HG03108 (cell line): Measurements from ENCODE around the gene CALHM5.

Experiments
- ATAC-seq: cut with Tn5 transposase; IDR thresholded peaks from one replicate; pipeline ENCODE4 v1.9.1; 2021; ENCODE audit warnings: moderate library complexity; ENCODE audit not compliant: unreplicated experiment

CALHM5 gene

GRCh38 chr6:116507324-116507723, 4.1 kb upstream of the CALHM5 start:
- no peak for ATAC-seq

GRCh38 chr6:116508527-116508926, 2.9 kb upstream of the CALHM5 start:
- ATAC-seq: no peak

GRCh38 chr6:116512111-116512559, 696 bp downstream of the CALHM5 start:
- ATAC-seq: peak; percentile 76

- no peak for ATAC-seq
Observed at GRCh38 chr6:116512734-116513133, 1.3 kb downstream of the CALHM5 start.

DNA sequence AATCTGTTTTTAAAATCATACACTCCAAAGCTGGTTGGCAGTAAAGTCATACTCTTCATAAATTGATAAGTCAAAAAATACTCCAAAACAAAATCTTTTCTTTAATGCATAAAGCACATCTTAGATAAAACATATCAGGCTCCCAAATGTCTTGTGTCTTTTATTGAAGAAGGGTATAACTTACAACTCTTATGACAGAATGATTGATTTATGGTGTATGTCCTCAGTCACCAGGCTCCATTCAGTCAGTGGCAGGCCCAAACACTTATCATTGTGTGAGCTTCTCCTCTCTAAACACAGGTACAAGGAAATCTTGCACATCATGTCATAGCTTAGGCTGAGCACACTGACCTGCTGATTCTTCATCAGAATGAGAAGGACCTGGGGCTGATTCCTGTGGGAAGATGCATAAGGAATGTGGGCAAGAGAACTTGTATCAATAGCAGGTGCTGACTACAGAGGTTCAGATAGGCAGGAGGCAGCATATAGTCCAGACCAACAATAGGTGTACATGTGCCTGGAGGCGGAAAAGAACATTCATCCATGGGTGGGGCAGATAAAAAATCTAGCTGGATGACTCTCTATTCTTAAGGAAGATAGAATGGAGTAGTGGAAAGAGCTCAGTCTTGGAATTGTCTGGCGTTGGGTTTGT, 1.9 kb downstream of the CALHM5 start:
- ATAC-seq: no peak

DNA sequence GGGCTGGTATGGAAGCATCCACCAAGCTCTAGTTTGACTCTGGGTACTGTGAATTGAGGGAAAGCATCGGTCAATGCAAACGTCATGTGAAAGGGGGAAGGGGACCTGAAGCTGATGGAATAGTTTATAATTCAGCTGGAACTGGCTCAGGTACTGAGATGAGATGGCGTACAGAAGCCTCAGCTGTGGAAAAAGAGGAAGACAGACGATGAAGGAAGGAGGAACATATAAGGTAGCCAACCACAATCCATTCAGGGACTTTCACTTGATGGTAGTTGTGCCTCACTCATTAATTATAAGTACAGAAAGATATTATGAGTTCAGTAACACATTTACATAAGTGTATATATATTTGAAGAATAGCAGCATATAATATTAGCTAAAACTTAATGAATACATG, 2.7 kb downstream of the CALHM5 start:
- ATAC-seq: no peak

GRCh38 chr6:116515141-116515540, 3.7 kb downstream of the CALHM5 start:
- no peak for ATAC-seq

- no peak for ATAC-seq
Observed at GRCh38 chr6:116518621-116519368, 7.4 kb downstream of the CALHM5 start.

- ATAC-seq: no peak
Observed at GRCh38 chr6:116522896-116523295, 11.5 kb downstream of the CALHM5 start.

DNA sequence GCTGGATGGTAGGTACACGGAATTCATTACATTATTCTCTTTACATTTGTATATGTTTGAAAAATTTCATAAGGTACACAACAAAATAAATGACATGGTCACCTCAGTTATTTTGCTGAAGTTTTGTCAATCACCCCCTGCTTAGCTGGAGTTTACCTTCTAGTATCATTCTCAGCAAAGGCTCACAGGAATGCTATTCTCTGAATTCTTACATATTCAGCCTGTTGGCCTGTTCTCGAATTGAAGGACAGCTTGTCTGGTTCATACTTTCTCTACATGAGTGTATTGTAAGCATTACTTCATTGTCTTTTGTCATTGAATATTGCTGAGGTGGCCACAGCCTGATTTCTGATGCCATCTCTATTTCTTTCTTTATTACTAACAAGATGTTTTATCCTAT, 12.8 kb downstream of the CALHM5 start:
- ATAC-seq: no peak

DNA sequence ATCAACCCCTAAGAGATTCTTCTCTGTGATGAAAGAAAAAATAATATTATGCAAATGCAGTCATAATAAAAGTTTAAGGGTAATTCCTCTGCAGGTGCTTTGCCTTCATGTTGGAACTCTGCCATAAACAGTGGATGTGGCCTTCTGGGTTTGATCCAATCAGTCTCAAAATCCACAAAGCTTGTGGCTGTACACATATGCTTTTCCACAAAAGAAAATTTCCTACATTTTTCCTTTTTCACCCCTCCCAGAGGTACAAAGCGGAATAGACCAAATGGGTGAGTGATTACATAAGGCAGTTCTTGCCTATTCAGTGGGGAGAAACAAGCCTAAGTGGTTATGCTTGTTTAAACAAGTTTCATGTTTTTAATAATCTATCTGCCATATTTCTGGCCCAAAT, 16.7 kb downstream of the CALHM5 start:
- no peak for ATAC-seq

- ATAC-seq: no peak
Observed at GRCh38 chr6:116528780-116529179, 17.3 kb downstream of the CALHM5 start.

GRCh38 chr6:116529466-116530290, 18.2 kb downstream of the CALHM5 start:
- ATAC-seq: no peak

DNA sequence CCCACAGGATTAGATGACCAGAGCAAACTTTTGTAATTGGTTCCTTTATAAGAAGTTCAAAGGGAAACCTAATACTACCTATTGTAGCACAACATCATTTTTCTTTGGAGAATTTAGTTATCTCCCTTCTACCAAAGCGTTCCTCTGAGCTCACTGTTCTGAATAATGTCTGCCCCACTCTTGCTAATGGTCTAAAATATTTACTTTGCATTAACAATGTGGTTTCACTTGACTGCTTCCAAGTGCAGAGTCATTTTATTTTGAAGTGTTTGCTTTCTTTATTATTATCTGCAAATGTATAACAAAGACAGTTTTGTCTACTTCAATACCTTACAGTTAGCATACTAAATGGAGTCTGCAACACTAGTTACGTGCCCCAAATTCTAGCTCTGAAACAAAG, 19.0 kb downstream of the CALHM5 start:
- no peak for ATAC-seq

- peak; percentile 70 for ATAC-seq
Observed at GRCh38 chr6:116531675-116532570, 20.5 kb downstream of the CALHM5 start.

DNA sequence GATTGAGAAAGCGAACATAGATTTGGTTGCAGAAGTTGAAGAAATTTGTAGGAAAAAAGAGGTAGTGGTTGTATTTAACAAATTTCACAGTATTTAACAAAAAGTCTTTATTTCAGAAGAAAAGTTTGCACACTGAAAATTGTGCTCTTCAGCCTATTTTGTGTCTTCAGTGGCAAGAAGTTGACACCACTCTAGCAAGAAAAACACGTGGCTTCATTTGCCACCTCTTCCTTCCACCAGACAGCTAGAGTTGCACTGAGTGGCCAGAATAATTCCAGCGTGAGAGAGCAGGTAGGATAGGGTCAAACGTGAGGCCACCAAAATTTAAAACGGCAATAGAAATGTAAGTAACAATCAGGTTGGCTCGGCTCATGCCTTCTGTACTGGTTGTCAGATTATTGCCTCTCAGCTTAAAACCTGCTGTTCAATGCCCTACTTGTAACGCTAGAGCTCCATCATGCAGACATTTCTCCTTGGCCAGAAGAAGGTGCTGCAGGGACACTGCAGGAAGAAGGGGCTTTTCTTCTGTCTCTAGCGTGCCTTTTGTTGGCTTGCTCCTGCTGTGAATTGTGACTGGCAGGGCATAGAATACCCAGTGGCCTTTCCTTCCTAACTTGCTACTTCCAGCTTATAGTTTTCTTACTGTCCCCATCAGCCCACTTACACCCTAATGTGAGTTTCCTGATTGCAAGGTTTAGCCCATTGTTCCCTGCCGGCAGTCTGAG, 22.0 kb downstream of the CALHM5 start:
- ATAC-seq: no peak

DNA sequence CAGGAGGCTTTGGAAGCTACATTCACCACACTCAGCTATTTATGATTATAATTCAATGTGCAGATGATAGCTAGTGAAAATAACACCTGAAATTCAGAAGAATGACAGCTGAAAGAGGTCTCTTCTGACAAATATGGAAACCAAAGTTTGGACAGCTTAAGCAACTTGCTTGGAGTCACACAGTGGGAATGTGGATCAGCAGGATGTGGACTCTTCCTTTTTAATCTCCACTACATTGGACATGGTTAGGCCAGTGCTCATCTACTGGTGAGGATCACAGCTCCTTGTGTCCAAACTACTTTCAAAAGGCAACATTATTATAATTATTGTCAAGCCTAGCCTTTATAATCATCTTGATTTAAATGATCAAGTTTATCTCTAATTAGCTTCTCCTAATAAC, 23.7 kb downstream of the CALHM5 start:
- no peak for ATAC-seq

DNA sequence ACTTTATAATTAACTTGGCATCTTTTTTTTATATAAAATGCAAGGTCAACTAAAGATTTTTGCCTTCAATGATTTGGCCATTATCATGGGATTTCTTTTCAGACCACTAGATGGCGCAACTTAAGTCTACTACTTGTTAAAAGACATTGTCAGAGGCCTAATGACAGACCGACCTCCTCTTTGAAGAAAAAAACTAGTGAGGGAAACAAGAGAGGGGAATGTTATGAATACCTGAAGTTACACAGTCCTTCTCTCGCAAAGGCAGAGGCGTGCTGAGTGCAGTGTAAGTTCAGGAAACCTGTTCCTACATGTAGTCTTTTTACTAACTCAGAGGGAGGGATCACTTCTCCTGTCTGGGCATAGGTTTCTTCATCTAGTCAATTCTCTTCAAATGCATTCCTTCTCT, 24.8 kb downstream of the CALHM5 start:
- ATAC-seq: peak; percentile 52

DNA sequence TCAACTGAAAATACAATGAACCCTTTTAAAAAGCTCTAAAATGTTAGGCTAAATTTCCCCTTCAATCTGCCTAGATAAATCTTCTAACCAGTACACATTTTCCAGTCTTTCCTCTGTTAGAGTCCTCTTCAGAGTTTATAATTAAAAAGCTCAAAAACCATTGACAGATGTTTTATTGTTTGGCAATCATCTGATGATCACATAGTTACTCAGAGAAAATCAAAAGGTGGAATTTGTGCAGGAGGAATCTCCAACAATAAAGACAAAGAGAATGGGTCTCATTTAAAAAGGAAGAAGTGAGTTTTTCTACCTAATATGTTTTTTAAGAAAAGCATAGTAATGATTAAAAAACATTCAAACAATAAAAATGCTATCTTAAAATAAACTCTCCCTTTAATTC, 31.0 kb downstream of the CALHM5 start:
- ATAC-seq: no peak

GRCh38 chr6:116543149-116543548, 31.7 kb downstream of the CALHM5 start:
- no peak for ATAC-seq
